Hindlimb muscle (tissue), 1 donor: ENCODE results near the gene JPH2. TPM values are rescaled to one million over a fixed set of nuclear protein-coding genes. Genes with fewer than 3 reads are reported as not detected.

Experiments
- DNase-seq: peaks from one replicate; pipeline ENCODE4 v3.0.0-alpha.2; 2013
- polyA plus RNA-seq: library from polyadenylated mRNA; unstranded; fragments of 120-200 nt; gene quantifications from one replicate; pipeline ENCODE4 v1.2.1, GENCODE V29; 2013; ENCODE audit not compliant: insufficient read length

Gene JPH2
- polyA plus RNA-seq, 1 donor, result 127 TPM

- no peak for DNase-seq
Measured at GRCh38 chr20:44123874-44124535, 63.0 kb downstream of the JPH2 start.

GRCh38 chr20:44123251-44123650 is 63.7 kb downstream of the JPH2 start:
- DNase-seq, result no peak

DNA sequence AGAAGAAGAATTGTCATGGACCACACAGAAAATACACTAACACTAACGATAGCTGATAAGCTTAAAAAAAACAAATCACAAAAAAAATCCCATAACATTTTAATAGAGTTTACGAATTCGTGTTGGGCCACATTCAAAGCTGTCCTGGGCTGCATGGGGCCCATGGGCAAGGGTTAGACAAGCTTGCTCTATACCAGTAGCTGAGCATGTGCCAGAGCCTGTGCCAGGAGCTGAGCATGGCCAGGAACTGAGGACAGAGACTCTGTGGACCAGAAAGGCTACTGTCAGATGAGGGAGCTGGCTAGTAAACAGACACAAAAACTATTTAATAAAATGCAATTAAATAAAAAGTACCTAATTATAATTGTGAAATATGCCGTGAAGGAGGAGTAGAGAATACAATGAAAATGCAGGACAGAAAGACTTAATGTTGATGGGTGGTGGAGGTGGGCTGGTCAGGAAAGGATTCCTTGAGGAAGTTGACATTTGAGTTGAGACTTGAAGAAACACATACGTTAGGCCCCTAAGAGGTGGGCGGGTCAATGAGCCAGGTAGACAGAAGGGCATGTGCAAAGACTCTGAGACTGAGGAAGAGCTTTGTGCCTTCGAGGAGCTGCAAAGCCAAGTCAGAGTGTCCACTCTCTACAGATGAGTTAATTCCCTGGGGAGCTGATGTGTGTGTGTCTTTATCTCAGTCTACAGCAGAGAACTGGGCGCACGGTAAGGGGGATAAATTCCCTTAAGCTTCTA is 66.1 kb downstream of the JPH2 start:
- DNase-seq, result no peak

DNA sequence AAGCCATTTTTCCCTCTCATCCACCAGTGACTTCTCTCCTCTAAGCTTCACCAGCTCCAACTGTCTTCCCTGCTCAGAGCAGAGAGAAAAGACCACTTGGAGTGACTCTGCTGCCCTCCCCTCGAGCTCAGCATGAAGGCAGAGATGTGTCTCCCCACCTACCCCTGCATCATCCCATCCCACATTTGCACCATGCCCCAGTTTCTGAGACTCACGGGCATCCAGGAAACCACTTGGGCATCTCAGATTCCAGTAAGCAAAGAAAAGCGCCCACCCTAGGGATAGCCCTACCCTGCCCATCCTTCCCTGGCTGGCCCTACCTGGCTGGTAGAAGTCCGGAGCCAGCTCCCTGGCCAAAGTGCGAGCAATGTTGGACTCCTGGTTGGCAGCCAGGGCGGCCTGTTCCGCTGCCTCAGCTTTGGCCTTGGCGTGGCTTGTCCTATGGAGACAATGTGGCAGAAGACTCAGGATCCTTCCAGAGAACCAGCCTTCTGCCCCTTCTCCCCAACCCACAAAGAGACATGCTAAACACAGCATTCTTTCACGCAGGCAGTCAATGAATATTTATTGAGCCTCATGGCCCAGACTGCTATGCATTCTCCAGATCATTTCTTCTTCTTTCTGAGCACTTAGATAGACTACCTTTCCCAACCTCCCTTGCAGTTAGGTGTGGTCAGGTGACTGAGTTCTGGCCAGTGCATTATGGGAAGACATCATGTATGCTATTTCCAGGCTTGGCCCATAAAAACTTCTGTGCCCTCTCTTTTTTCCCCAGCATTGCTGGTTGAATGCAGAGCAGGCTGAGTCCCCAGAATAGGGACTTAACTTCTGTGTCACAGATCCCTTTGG is 68.6 kb downstream of the JPH2 start:
- DNase-seq, result no peak

DNA sequence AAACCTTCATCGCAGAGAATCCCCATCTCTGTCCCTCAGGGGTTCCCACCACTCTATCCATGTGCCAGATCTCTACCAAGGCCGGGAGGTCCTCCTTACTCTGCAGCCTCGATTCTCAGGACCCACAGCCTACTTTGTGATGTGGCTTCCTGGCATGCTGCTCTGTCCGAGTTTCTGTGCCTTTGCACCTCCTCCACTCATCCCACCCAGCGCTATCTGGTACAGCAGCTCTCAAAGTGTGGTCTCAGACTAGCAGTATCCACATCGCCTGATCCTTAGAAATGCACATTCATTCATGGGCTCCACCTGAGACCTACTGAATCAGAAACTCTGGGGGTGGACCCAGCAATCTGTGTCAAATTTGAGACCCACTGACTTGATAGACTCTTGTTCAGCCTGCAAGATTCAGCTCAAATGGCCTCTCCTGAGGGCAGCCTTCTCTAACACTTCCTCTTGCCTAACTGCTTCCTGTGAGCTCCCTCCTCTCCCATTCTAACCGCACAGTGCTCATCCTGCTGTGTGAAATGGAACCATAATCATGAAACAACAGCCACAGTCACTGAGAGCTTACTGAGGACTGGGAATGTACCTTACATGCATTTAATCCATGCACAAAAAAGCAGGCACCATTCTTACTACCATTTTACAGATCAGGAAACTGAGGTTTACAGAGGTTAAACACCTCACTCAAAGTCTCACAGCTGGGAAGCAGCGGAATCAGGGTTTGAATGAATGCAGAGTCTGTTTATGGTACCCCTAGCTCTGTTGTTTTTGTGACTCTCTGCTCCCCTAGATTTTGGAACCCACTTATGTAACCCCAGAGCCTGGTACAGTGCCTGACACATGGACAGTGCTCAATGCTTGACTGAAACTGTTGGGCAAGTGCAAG is 69.4 kb downstream of the JPH2 start:
- DNase-seq, result no peak

DNA sequence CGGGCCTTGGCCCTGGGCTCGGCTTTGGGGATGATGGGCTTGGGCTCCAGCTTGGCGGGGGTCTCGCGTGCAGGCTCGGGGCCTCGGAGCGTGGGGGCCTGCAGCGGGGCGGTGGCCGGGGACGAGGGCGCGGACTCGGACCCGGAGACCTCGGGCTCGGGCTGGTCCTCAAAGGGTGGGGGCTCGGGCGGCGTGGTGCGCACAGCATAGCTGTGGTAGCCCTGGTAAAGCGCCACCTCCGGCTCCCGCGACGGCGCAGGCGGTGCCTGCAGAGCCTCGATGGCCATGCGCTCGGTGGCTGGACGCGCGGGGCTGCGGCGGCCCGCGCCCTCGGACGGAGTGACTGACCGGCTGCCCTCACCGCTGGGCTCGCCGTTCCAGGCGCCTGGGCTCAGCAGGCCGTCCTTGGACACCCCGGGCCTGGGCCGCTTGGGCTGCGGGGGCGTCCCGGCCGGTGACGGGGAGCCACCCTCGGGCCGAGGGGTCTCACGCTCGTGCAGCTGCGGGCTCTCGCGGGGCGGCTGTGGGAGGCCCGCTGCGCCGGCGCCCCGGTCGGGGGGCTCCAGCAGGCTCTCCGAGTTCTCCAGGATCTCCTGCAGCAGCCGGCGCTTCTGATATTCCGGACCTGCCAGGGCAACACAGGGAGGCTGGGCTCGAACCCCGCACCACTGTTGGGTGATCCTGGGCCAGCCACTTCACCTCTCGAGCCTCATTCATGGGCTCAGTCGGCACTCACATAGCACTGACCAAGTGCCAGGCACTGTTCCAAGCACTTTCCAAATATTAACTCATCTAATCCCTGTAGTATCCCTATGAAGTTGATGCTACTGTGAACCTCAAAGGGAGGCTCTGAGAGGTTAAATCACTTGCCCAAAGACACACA is 71.0 kb downstream of the JPH2 start:
- no peak for DNase-seq

GRCh38 chr20:44115181-44115580 is 71.8 kb downstream of the JPH2 start:
- no peak for DNase-seq

DNA sequence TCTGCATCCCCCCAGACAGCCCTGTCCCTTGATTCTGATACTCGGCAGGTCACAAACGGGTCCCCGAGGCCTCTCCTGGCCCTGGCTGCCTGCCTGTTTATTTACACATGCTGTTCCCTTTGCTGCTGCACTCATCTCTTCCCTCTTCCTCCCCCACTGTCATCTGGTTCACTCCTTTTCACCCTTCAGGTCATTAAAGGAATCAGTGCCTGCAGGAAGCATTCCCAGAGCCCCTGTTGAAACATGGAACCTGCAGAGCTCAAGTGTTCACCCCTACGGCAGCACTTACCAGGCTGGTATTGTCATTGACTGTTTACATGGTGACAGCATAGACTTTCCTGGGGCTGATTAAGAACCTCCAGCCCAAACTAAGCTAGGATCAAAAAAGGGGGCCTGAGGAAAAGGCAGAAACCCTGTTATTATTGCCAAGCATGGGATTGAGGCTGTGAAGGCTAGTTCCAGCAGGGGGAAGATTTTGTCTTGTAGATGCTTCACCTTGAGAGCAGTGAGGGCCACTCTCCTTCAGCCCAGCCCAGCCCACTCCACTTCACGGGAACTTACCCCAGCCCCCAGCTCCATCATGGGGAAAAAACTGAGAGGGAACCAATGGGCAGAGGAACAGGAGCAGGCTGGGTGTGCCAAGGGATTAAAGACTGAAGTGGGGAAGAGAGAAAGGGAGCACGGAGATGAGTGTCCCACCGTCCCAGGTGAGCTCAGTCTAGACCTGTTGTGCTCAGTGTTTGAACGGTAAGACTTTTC is 73.2 kb downstream of the JPH2 start:
- DNase-seq, result no peak

DNA sequence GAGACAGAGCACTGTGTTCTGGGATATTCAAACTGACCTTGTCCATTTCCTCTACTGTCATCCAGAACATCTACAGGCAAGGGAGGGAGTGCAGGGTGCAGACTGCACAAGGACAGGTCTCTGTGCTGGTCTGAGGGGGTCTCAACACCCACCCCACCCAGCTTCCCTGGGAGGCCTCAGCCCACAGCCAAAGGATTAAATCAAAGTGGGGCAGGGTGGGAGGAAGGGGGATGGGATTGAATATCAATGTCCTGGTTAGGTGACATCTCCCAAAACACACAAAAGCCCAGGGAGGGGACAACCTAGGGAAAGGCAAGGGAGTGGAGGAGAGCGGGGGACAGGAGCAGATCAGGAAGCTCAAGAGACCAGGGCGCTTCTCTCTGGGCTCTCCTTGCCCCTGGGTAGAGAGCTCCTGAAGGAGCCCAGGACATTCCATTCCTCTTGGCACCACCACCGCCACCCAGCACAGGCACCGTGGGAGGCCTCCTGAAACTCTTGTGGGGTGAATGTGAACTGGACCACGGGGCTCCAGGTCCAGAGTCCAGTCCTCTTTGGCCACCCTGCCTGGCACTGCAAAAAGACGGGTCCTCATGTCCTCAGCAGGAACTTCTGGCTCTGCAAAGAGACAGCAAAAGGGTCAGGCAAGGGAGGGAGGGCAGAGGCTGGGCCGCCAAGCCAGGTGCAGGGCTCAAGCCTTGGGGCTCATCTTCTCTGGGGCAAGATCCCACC is 73.9 kb downstream of the JPH2 start:
- DNase-seq, result no peak

- DNase-seq, result no peak
Measured at GRCh38 chr20:44112456-44112855, 74.5 kb downstream of the JPH2 start.

GRCh38 chr20:44111712-44112335 is 75.2 kb downstream of the JPH2 start:
- no peak for DNase-seq

DNA sequence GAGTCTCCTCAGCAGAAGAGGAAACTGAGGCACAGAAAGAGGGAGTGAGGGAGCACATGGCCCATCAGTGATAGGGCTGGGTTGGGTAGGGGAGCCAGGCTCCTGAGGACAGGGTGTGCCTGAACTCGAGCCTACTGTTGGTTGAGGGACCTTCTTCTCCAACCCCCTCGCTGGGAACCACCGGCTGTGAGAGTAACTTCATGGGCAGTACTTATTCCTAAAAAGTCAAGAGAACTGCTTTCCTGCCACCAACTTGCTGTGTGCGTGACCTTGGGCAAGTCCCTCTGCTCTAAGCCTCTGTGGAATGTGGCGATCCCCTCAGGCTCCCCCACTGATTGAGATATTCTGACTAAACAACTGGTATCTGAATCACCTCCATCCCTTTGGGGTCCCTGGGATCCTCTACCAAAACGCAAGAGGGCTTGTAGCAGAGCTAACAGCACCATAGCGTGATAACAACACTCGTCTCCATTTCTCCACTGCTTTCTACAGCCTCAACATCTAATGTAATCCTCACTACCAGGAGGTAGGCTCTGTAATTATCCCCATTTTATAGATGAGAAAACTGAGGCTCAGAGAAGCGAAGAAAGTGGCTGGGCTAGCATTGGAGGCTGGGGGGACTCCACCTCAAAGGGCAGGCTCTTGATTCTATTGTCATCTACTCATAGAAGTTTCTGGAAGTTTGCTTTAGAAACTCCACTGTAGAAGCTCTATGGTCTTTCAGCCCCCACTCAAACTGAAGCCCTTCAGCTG is 76.0 kb downstream of the JPH2 start:
- DNase-seq, result no peak

DNA sequence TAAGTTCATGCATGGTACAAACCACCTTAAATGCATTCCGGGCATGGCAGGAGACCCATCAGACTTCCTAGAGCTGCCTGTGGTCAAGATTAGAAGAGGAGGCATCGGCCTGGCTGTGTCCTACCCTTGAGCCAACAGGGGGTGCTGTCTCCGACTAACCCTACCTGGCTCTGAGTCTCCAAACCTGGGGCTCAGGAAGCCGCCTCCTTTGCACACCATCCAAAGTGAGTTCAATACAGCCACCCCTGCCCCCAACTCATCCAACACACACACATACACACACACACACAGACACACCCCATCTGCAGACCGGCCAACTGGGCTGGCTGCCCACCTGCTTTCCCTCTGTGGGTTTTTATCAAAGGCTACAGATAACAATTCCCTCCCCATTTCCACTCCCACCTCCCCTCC is 77.0 kb downstream of the JPH2 start:
- DNase-seq, result no peak

GRCh38 chr20:44106615-44107014 is 80.4 kb downstream of the JPH2 start:
- DNase-seq, result no peak

- no peak for DNase-seq
Measured at GRCh38 chr20:44104798-44105517, 82.0 kb downstream of the JPH2 start.

DNA sequence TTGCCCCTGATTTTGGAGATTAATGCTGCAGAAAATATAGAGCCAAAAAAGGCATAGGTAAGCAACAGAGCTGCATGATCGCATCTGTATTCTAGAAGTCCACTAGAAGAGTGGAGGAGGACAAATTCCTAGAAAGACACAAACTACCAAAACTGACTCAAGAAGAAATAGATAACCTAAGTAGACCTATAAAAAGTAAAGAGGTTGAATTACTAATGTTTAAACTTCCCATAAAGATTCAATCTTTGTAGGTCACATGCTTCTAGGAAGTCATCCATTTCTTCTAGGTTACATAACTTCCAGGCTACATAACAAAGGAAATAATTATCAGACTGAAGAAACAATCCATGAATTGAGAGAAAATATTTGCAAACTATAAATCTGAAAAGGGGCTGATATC is 84.4 kb downstream of the JPH2 start:
- DNase-seq, result no peak

GRCh38 chr20:44099832-44100231 is 87.2 kb downstream of the JPH2 start:
- no peak for DNase-seq

GRCh38 chr20:44098657-44099056 is 88.3 kb downstream of the JPH2 start:
- no peak for DNase-seq
